ENCODE results near the gene HLX. TPM values are rescaled to one million over a fixed set of nuclear protein-coding genes. Genes with fewer than 3 reads are reported as not detected.

Gene HLX
- total and polyA plus RNA-seq, 4 donors, result 3.0 to 8.3 (median 6.1) TPM

DNA sequence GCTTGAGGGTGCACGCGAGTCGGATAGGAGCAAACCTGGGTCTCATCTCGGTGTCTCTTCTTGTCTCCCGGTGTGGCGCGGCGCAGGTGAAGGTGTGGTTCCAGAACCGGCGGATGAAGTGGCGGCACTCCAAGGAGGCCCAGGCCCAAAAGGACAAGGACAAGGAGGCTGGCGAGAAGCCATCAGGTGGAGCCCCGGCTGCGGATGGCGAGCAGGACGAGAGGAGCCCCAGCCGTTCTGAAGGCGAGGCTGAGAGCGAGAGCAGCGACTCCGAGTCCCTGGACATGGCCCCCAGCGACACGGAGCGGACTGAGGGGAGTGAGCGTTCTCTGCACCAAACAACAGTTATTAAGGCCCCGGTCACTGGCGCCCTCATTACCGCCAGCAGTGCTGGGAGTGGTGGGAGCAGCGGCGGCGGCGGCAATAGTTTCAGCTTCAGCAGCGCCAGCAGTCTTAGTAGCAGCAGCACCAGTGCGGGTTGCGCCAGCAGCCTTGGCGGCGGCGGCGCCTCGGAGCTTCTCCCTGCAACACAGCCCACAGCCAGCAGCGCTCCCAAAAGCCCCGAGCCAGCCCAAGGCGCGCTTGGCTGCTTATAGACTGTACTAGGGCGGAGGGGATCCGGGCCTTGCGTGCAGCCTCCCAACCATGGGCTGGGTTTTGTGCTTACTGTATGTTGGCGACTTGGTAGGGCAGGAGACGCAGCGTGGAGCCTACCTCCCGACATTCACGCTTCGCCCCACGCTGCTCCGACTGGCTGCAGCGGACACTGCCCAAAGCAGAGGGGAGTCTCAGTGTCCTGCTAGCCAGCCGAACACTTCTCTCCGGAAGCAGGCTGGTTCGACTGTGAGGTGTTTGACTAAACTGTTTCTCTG lies 5.1 kb downstream of the HLX start:
- TF ChIP-seq NR2F2 (IDR thresholded peaks at IDR 0.05), result no peak
- TF ChIP-seq, protein P1, sequence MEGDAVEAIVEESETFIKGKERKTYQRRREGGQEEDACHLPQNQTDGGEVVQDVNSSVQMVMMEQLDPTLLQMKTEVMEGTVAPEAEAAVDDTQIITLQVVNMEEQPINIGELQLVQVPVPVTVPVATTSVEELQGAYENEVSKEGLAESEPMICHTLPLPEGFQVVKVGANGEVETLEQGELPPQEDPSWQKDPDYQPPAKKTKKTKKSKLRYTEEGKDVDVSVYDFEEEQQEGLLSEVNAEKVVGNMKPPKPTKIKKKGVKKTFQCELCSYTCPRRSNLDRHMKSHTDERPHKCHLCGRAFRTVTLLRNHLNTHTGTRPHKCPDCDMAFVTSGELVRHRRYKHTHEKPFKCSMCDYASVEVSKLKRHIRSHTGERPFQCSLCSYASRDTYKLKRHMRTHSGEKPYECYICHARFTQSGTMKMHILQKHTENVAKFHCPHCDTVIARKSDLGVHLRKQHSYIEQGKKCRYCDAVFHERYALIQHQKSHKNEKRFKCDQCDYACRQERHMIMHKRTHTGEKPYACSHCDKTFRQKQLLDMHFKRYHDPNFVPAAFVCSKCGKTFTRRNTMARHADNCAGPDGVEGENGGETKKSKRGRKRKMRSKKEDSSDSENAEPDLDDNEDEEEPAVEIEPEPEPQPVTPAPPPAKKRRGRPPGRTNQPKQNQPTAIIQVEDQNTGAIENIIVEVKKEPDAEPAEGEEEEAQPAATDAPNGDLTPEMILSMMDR (IDR thresholded peaks at IDR 0.05; ENCODE audit: low read depth, low read length, missing input control), result no peak
- TF ChIP-seq GABPA (IDR thresholded peaks at IDR 0.05 in 1 of 2, conservative IDR thresholded peaks at IDR 0.05 in 1 of 2), result no peak
- TF ChIP-seq RXRA (IDR thresholded peaks at IDR 0.05), result no peak
- no peak for TF ChIP-seq JUND (IDR thresholded peaks at IDR 0.05)
- no peak for TF ChIP-seq FOXA1 (IDR thresholded peaks at IDR 0.05)
- 81% methylated on average over 59 of the region's 59 CpGs for WGBS
- Histone ChIP-seq H3K36me3 (ENCODE audit: control insufficient read depth in 4 of 4, insufficient read depth in 3 of 4, low read depth in 1 of 4, low read length in 3 of 4) (peaks cover 6 to 28% (median 17%) of the 10 kb centered on the region in 4 donors), H3K4me1 (ENCODE audit: control insufficient read depth in 4 of 4, insufficient read depth in 4 of 4, low read length in 3 of 4) (peaks cover 2 to 27% (median 21%) of the 10 kb centered on the region in 4 donors), H3K9me3 (ENCODE audit: control insufficient read depth in 4 of 4, low read length in 3 of 4) (no peaks in the 10 kb centered on the region), H3K27ac (ENCODE audit: low read depth in 1 of 2, low read length in 2 of 2) (no peak overlapping the region), H3K4me3 (ENCODE audit: low read depth in 1 of 3, low read length in 3 of 3) (no peak overlapping the region), H3K27me3 (ENCODE audit: control insufficient read depth in 4 of 4, insufficient read depth in 4 of 4, low read length in 3 of 4) (peaks cover 0 to 2% (median 0%) of the 10 kb centered on the region in 4 donors), H3K9ac (ENCODE audit: low read depth in 1 of 2, low read length in 2 of 2) (no peak overlapping the region)
- DNase-seq (ENCODE audit: low spot score), result no peak

DNA sequence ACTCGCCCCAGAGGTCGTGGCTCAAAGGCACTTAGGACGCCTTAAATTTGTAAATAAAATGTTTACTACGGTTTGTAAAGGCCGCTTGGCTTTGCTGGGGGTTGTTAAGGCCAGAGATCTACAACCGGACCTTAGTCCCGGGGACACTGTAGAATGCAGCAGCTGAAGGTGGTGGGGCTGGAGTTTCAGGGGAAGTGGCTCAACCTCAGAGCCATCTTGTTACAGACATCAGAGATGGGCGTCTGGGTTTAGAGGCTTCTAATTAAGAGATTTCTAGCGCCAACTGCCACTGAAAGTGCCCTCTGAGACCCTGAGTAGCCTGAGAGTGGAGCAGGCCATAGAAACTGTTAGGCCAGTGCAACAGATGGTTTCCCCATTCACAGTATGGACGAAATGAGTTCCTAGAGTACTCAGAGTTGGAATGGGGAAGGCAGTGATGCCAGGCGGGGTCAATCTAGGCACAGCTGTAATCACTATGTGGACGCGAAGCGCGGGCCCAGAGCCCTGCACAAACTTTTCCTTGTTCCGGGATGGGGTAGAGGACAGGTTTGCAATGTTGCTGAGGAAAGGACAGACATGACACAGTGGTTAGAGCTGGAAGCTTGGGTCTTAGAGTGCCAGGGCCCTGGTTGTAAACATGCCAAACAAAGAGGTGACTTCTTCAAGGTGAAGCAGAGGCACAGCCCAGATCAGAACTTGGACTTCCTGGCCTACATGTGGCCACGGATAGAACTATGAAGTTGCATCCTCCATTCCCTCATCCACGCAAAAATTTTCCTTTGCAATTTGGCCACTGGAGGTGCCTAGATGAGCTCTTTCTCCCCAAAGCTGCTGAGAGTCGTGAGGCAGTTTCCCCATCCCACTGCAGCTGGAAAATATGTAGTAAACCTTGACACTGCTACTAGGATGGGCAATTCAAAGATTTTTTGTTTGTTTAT lies 6.0 kb downstream of the HLX start:
- no peak for DNase-seq (ENCODE audit: low spot score)
- Histone ChIP-seq H3K36me3 (ENCODE audit: control insufficient read depth in 4 of 4, insufficient read depth in 3 of 4, low read depth in 1 of 4, low read length in 3 of 4) (peaks cover 6 to 28% (median 17%) of the 10 kb centered on the region in 4 donors), H3K9me3 (ENCODE audit: control insufficient read depth in 4 of 4, low read length in 3 of 4) (no peaks in the 10 kb centered on the region), H3K4me3 (ENCODE audit: low read depth in 1 of 3, low read length in 3 of 3) (no peak overlapping the region), H3K27me3 (ENCODE audit: control insufficient read depth in 4 of 4, insufficient read depth in 4 of 4, low read length in 3 of 4) (peaks cover 0 to 2% (median 0%) of the 10 kb centered on the region in 4 donors), H3K9ac (ENCODE audit: low read depth in 1 of 2, low read length in 2 of 2) (no peak overlapping the region), H3K27ac (ENCODE audit: low read depth in 1 of 2, low read length in 2 of 2) (no peak overlapping the region), H3K4me1 (ENCODE audit: control insufficient read depth in 4 of 4, insufficient read depth in 4 of 4, low read length in 3 of 4) (peaks cover 2 to 27% (median 21%) of the 10 kb centered on the region in 4 donors)
- no peak for TF ChIP-seq FOXA2 (IDR thresholded peaks at IDR 0.05)
- no peak for TF ChIP-seq YY1 (IDR thresholded peaks at IDR 0.05)
- TF ChIP-seq, protein P2, sequence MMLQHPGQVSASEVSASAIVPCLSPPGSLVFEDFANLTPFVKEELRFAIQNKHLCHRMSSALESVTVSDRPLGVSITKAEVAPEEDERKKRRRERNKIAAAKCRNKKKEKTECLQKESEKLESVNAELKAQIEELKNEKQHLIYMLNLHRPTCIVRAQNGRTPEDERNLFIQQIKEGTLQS (IDR thresholded peaks at IDR 0.05), result no peak
- no peak for TF ChIP-seq RXRA (IDR thresholded peaks at IDR 0.05)
- TF ChIP-seq FOXA1 (IDR thresholded peaks at IDR 0.05), result no peak
- no peak for TF ChIP-seq TAF1 (conservative IDR thresholded peaks at IDR 0.05)
- TF ChIP-seq, protein P3, sequence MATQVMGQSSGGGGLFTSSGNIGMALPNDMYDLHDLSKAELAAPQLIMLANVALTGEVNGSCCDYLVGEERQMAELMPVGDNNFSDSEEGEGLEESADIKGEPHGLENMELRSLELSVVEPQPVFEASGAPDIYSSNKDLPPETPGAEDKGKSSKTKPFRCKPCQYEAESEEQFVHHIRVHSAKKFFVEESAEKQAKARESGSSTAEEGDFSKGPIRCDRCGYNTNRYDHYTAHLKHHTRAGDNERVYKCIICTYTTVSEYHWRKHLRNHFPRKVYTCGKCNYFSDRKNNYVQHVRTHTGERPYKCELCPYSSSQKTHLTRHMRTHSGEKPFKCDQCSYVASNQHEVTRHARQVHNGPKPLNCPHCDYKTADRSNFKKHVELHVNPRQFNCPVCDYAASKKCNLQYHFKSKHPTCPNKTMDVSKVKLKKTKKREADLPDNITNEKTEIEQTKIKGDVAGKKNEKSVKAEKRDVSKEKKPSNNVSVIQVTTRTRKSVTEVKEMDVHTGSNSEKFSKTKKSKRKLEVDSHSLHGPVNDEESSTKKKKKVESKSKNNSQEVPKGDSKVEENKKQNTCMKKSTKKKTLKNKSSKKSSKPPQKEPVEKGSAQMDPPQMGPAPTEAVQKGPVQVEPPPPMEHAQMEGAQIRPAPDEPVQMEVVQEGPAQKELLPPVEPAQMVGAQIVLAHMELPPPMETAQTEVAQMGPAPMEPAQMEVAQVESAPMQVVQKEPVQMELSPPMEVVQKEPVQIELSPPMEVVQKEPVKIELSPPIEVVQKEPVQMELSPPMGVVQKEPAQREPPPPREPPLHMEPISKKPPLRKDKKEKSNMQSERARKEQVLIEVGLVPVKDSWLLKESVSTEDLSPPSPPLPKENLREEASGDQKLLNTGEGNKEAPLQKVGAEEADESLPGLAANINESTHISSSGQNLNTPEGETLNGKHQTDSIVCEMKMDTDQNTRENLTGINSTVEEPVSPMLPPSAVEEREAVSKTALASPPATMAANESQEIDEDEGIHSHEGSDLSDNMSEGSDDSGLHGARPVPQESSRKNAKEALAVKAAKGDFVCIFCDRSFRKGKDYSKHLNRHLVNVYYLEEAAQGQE (IDR thresholded peaks at IDR 0.05), result no peak
- no peak for TF ChIP-seq HNF4G (IDR thresholded peaks at IDR 0.05)
- TF ChIP-seq, protein P1 (IDR thresholded peaks at IDR 0.05; ENCODE audit: low read depth, low read length, missing input control), result no peak
- TF ChIP-seq HNF4A (conservative IDR thresholded peaks at IDR 0.05), result no peak
- TF ChIP-seq, protein P4, sequence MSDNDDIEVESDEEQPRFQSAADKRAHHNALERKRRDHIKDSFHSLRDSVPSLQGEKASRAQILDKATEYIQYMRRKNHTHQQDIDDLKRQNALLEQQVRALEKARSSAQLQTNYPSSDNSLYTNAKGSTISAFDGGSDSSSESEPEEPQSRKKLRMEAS (IDR thresholded peaks at IDR 0.05), result no peak
- no peak for TF ChIP-seq EGR1 (IDR thresholded peaks at IDR 0.05; ENCODE audit: low read depth in 2 of 2)
- 88% methylated on average over 19 of the region's 19 CpGs for WGBS

Measured in liver (tissue), 9 donors.